OCI-LY7 (cell line): ENCODE results near the gene GDI1. TPM values are rescaled to one million over a fixed set of nuclear protein-coding genes. Genes with fewer than 3 reads are reported as not detected.

Experiments
- BruUV-seq: library from RNA; stranded (reverse); fragments of 400-500 nt; replicated peaks from 2 replicates; lab custom pipeline; 2021; lab: Mats Ljungman, UMichigan
- CTCF ChIA-PET: fragments of 300-600 bp; sonication (Branson Sonifier 250); formaldehyde crosslinking; loops from one replicate; lab custom pipeline; 2022; ENCODE audit warnings: antibody characterized with exemption; ENCODE audit not compliant: unreplicated experiment; lab: Charles Lee
- POLR2A ChIA-PET: fragments of 300-600 bp; sonication (Branson Sonifier 250); formaldehyde crosslinking; loops from one replicate; lab custom pipeline; 2022; ENCODE audit warnings: antibody characterized with exemption; lab: Charles Lee
- DNase-seq: peaks from one replicate; pipeline ENCODE4 v3.0.0-alpha.2; 2015; ENCODE audit warnings: low spot score
- H2AFZ ChIP-seq: fragments of 200-600 bp; sonication (generic), shearing (Covaris generic); 2 replicates; pipeline ENCODE4 v1.6.1; 2014; ENCODE audit warnings: mild to moderate bottlenecking, antibody characterized with exemption, low read length, moderate library complexity
- H3K27ac ChIP-seq: fragments of 200-600 bp; sonication (generic); 2 replicates; pipeline ENCODE4 v1.5.1; 2014; ENCODE audit warnings: mixed run types, low read depth, mild to moderate bottlenecking, moderate library complexity, low read length, inconsistent platforms; ENCODE audit not compliant: poor library complexity, severe bottlenecking
- H3K36me3 ChIP-seq: fragments of 200-600 bp; sonication (generic); 2 replicates; pipeline ENCODE4 v1.6.1; 2014; ENCODE audit warnings: mild to moderate bottlenecking, antibody characterized with exemption, low read length, moderate library complexity, mixed read lengths; ENCODE audit not compliant: insufficient read depth
- H3K4me1 ChIP-seq: fragments of 200-600 bp; sonication (generic); 2 replicates; pipeline ENCODE4 v1.5.1; 2014; ENCODE audit warnings: mild to moderate bottlenecking, low read length; ENCODE audit not compliant: insufficient read depth, poor library complexity, severe bottlenecking
- H3K4me2 ChIP-seq: fragments of 200-600 bp; sonication (generic); 2 replicates; pipeline ENCODE4 v1.6.1; 2014; ENCODE audit warnings: mild to moderate bottlenecking, low read length
- H3K4me3 ChIP-seq: fragments of 200-600 bp; sonication (generic); 2 replicates; pipeline ENCODE4 v1.5.1; 2014; ENCODE audit warnings: mild to moderate bottlenecking, low read depth, low read length; ENCODE audit not compliant: poor library complexity, severe bottlenecking
- H3K79me2 ChIP-seq: fragments of 200-600 bp; sonication (generic); 2 replicates; pipeline ENCODE4 v1.6.1; 2016; ENCODE audit warnings: low read depth, mild to moderate bottlenecking, low read length, moderate library complexity, mixed read lengths; ENCODE audit not compliant: insufficient read depth
- H3K9me2 ChIP-seq: fragments of 200-600 bp; sonication (generic); 2 replicates; pipeline ENCODE4 v1.6.1; 2016; ENCODE audit warnings: mild to moderate bottlenecking, low read length, mixed read lengths; ENCODE audit not compliant: insufficient read depth
- H3K9me3 ChIP-seq: fragments of 200-600 bp; sonication (generic); 2 replicates; pipeline ENCODE4 v1.6.1; 2014; ENCODE audit warnings: mild to moderate bottlenecking, mixed run types, low read length, mixed read lengths
- H4K20me1 ChIP-seq: fragments of 200-600 bp; sonication (generic); 2 replicates; pipeline ENCODE4 v1.6.1; 2014; ENCODE audit warnings: mild to moderate bottlenecking, antibody characterized with exemption, low read length, moderate library complexity, mixed read lengths; ENCODE audit not compliant: insufficient read depth
- CTCF ChIP-seq: fragments of 200-600 bp; sonication (generic); conservative IDR thresholded peaks from 2 replicates; pipeline ENCODE4 v1.5.1; 2014; ENCODE audit warnings: mild to moderate bottlenecking, antibody characterized with exemption, low read length, moderate library complexity, mixed read lengths
- EZH2phosphoT487 ChIP-seq: fragments of 200-600 bp; sonication (generic); IDR thresholded peaks from 2 replicates; pipeline ENCODE4 v1.6.1; 2018; ENCODE audit warnings: low read depth, borderline replicate concordance, mild to moderate bottlenecking, mixed run types, antibody characterized with exemption, low read length, moderate library complexity, mixed read lengths
- intact Hi-C: fragments of 100-400 bp; cut with micrococcal nuclease; formaldehyde crosslinking; loops from one replicate; pipeline ENCODE4 v1.10.0; 2022; ENCODE audit not compliant: unreplicated experiment
- total RNA-seq, 2 experiments: library from RNA; depleted of rRNA in 1 of 2; stranded (reverse); fragments of >200 nt in 1 of 2; shearing (Covaris generic) in 1 of 2; gene quantifications; 2 replicates each; pipeline ENCODE4 v1.2.3, GENCODE V29; 2014 to 2022

The GDI1 gene
- total RNA-seq, 2 experiments from 2014 or later = 76.6 to 103 TPM

GRCh38 chrX:154446430-154446829, 9.5 kb downstream of the GDI1 start:
- no peak overlapping the region for H2AFZ ChIP-seq
- peaks cover 13% of the 10 kb centered on the region for H3K4me1 ChIP-seq
- H3K4me2 ChIP-seq = no peak overlapping the region
- TF ChIP-seq CTCF (no peak), EZH2phosphoT487 (no peak)
- H3K4me3 ChIP-seq = no peak overlapping the region
- ChIA-PET CTCF (no interaction called here), POLR2A (interaction anchor here (0.5 kb wide), 1 partner anchor 28 kb away, joined by 3 read pairs; no protein-coding TSS in a partner anchor)
- H3K36me3 ChIP-seq = peaks cover 3% of the 10 kb centered on the region; the same call in 1 of the 2 replicates
- no TSS peak for BruUV-seq
- no peak overlapping the region for H3K27ac ChIP-seq
- DNase-seq = no peak
- intact Hi-C loops = no loop called here
- H3K9me3 ChIP-seq = no peaks in the 10 kb centered on the region
- H3K9me2 ChIP-seq = no peaks in the 10 kb centered on the region
- no peaks in the 10 kb centered on the region for H3K79me2 ChIP-seq
- no peaks in the 10 kb centered on the region for H4K20me1 ChIP-seq

GRCh38 chrX:154448484-154448883, 11.5 kb downstream of the GDI1 start:
- H2AFZ ChIP-seq = no peak overlapping the region
- H3K9me2 ChIP-seq = no peaks in the 10 kb centered on the region
- no peaks in the 10 kb centered on the region for H3K9me3 ChIP-seq
- H3K36me3 ChIP-seq = no peaks in the 10 kb centered on the region; the same call in 1 of the 2 replicates
- ChIA-PET POLR2A (interaction anchor here (0.6 to 0.7 kb wide), 2 partner anchors 8 to 314 kb away, joined by 3 to 7 read pairs; partner anchors contain the start of gene DKC1), CTCF (no interaction called here)
- intact Hi-C loops = no loop called here
- DNase-seq = no peak
- no peaks in the 10 kb centered on the region for H4K20me1 ChIP-seq
- H3K4me2 ChIP-seq = no peak overlapping the region
- H3K27ac ChIP-seq = no peak overlapping the region
- H3K4me3 ChIP-seq = no peak overlapping the region
- H3K79me2 ChIP-seq = no peaks in the 10 kb centered on the region
- H3K4me1 ChIP-seq = peaks cover 10% of the 10 kb centered on the region
- no peak for TF ChIP-seq CTCF
- TF ChIP-seq EZH2phosphoT487 = no peak
- BruUV-seq = no TSS peak

- no TSS peak for BruUV-seq
- ChIA-PET POLR2A (no interaction called here), CTCF (no interaction called here)
- no peak for DNase-seq
- no peak overlapping the region for H3K4me2 ChIP-seq
- H3K79me2 ChIP-seq = no peaks in the 10 kb centered on the region
- intact Hi-C loops = no loop called here
- peaks cover 3% of the 10 kb centered on the region for H3K4me1 ChIP-seq
- no peak overlapping the region for H3K27ac ChIP-seq
- no peaks in the 10 kb centered on the region for H3K36me3 ChIP-seq
- TF ChIP-seq EZH2phosphoT487 (no peak), CTCF (no peak)
- H3K9me2 ChIP-seq = no peaks in the 10 kb centered on the region
- no peaks in the 10 kb centered on the region for H4K20me1 ChIP-seq
- H2AFZ ChIP-seq = no peak overlapping the region
- H3K4me3 ChIP-seq = no peak overlapping the region
- H3K9me3 ChIP-seq = no peaks in the 10 kb centered on the region
Measured at GRCh38 chrX:154449618-154450017, 12.7 kb downstream of the GDI1 start.
